GM18498 (cell line): Measurements from ENCODE around the gene S100A9.
"Not testable (repeated sequence)": the region's sequence is repeated elsewhere in the genome, so short reads cannot be mapped to it uniquely, and the experiment has no call there.

Source experiments
- ATAC-seq: cut with Tn5 transposase; IDR thresholded peaks from one replicate; pipeline ENCODE4 v1.9.1; 2021; ENCODE audit warnings: mild to moderate bottlenecking, moderate library complexity; ENCODE audit not compliant: unreplicated experiment

Gene S100A9

GRCh38 chr1:153403421-153404085, 45.9 kb downstream of the S100A9 start:
- ATAC-seq, result no peak

- no peak for ATAC-seq
These were observed 46.5 kb downstream of the S100A9 start for GRCh38 chr1:153404086-153404635.

GRCh38 chr1:153404768-153405167, 47.1 kb downstream of the S100A9 start:
- ATAC-seq, result no peak

- ATAC-seq, result not testable (repeated sequence)
These were observed 48.4 kb downstream of the S100A9 start for GRCh38 chr1:153405825-153406599.

- not testable (repeated sequence) for ATAC-seq
These were observed 49.6 kb downstream of the S100A9 start for GRCh38 chr1:153407274-153407673.
